A673 (cell line): Measurements from ENCODE around the gene GULP1.

Experiments used
- CTCF ChIP-seq: fragments of 300-800, 200-600 bp; sonication (generic); conservative IDR thresholded peaks from 2 replicates; pipeline ENCODE4 v1.5.1; 2017; ENCODE audit warnings: low read depth, mild to moderate bottlenecking, antibody characterized with exemption, low read length, moderate library complexity, mixed read lengths
- EZH2 ChIP-seq: fragments of 200-600 bp; sonication (generic); IDR thresholded peaks from 2 replicates; pipeline ENCODE4 v1.6.1; 2017; ENCODE audit warnings: borderline replicate concordance, low read depth, mild to moderate bottlenecking, mixed read lengths, antibody characterized with exemption, low read length; ENCODE audit not compliant: poor library complexity, severe bottlenecking

GRCh38 chr2:188332619-188333018 is 40.9 kb downstream of the GULP1 start:
- TF ChIP-seq CTCF = no peak
- no peak for TF ChIP-seq EZH2
